ENCODE measurements around the gene HDAC1.
"Not testable (repeated sequence)": the region's sequence is repeated elsewhere in the genome, so short reads cannot be mapped to it uniquely, and the experiment has no call there.

Gene HDAC1

GRCh38 chr1:32291708-32292538 lies at the start of gene HDAC1:
Gene HDAC1, plus strand, starts transcription at chr1:32292083. Its CDS starts 87 bp downstream, at chr1:32292170.
- DNase-seq = peak; percentile 96

GRCh38 chr1:32242341-32242851 lies 49.5 kb upstream of the HDAC1 start:
- DNase-seq = no peak

- DNase-seq = peak; percentile 67
These were observed 45.0 kb upstream of the HDAC1 start, which contains the start of gene FAM167B for GRCh38 chr1:32246888-32247273. Gene FAM167B, plus strand, starts transcription at chr1:32247222. Its CDS starts 200 bp downstream, at chr1:32247422.

- no peak for DNase-seq
These were observed 44.4 kb upstream of the HDAC1 start for GRCh38 chr1:32247452-32247851.

GRCh38 chr1:32247983-32248889 lies 43.6 kb upstream of the HDAC1 start:
- peak; percentile 47 for DNase-seq

GRCh38 chr1:32249831-32250525 lies 41.9 kb upstream of the HDAC1 start:
- DNase-seq = peak; percentile 23

GRCh38 chr1:32250893-32251716 lies 40.8 kb upstream of the HDAC1 start, which contains the start of gene LCK:
Gene LCK, plus strand, starts transcription at chr1:32251265. Its CDS starts 23,065 bp downstream, at chr1:32274330.
- no peak for DNase-seq

- DNase-seq = no peak
These were observed 36.5 kb upstream of the HDAC1 start for GRCh38 chr1:32255072-32256071.

- no peak for DNase-seq
These were observed 35.2 kb upstream of the HDAC1 start for GRCh38 chr1:32256473-32257226.

GRCh38 chr1:32257227-32257508 lies 34.7 kb upstream of the HDAC1 start:
- no peak for DNase-seq

GRCh38 chr1:32263236-32263593 lies 28.7 kb upstream of the HDAC1 start:
- not testable (repeated sequence) for DNase-seq

- DNase-seq = no peak
These were observed 28.1 kb upstream of the HDAC1 start for GRCh38 chr1:32263744-32264143.

- DNase-seq = no peak
These were observed 26.0 kb upstream of the HDAC1 start for GRCh38 chr1:32265846-32266245.

GRCh38 chr1:32266921-32267591 lies 24.8 kb upstream of the HDAC1 start:
- peak; percentile 51 for DNase-seq

GRCh38 chr1:32269744-32270143 lies 22.1 kb upstream of the HDAC1 start:
- DNase-seq = no peak

- DNase-seq = no peak
These were observed 19.1 kb upstream of the HDAC1 start for GRCh38 chr1:32272557-32273390.

- no peak for DNase-seq
These were observed 18.3 kb upstream of the HDAC1 start for GRCh38 chr1:32273391-32274208.

Data from fibroblast of skin of right quadriceps (primary cell).